ENCODE results near the gene OR51Q1. TPM values are rescaled to one million over a fixed set of nuclear protein-coding genes. Genes with fewer than 3 reads are reported as not detected.

Gene OR51Q1
- not detected in 2 replicates for total RNA-seq

GRCh38 chr11:5421811-5422210 is at the start of gene OR51Q1:
OR51Q1 (plus strand) TSS chr11:5422111; CDS start chr11:5422201, 90 bp downstream.

GRCh38 chr11:5383576-5383975 is 38.3 kb upstream of the OR51Q1 start, which contains the start of gene OR51M1:
OR51M1 (plus strand) TSS chr11:5383812; CDS start chr11:5389399, 5,587 bp downstream.

GRCh38 chr11:5441414-5441813 is 19.5 kb downstream of the OR51Q1 start, which contains the start of gene OR51I1:
OR51I1 (minus strand) TSS chr11:5441514; CDS start chr11:5441514, 0 bp downstream.

GRCh38 chr11:5449023-5449422 is 27.1 kb downstream of the OR51Q1 start, which contains the start of gene OR51I2:
OR51I2 (plus strand) TSS chr11:5449323; CDS start chr11:5453489, 4,166 bp downstream.

Other genes with a start within 250 kb of the OR51Q1 start
- gene OR51V1, start 221.4 kb upstream of the OR51Q1 start, total RNA-seq: not detected in 2 replicates
- gene HBB, start 195.0 kb upstream of the OR51Q1 start, total RNA-seq: not detected in 2 replicates
- not detected in 2 replicates for gene HBD, start 187.6 kb upstream of the OR51Q1 start, total RNA-seq
- not detected in 2 replicates for gene HBG1, start 172.3 kb upstream of the OR51Q1 start, total RNA-seq
- not detected in 2 replicates for gene HBG2, start 167.3 kb upstream of the OR51Q1 start, total RNA-seq
- gene HBE1, start 152.2 kb upstream of the OR51Q1 start, total RNA-seq: not detected in 2 replicates
- gene OR51B4, start 120.2 kb upstream of the OR51Q1 start, total RNA-seq: not detected in 2 replicates
- not detected in 2 replicates for gene OR51B2, start 97.8 kb upstream of the OR51Q1 start, total RNA-seq
- gene OR51B5, start 78.6 kb upstream of the OR51Q1 start, total RNA-seq: 0.57 TPM in 1 of 2 replicates, not detected in the other
- not detected in 2 replicates for gene OR51B6, start 70.6 kb upstream of the OR51Q1 start, total RNA-seq
- not detected in 2 replicates for gene OR51M1, start 38.3 kb upstream of the OR51Q1 start, total RNA-seq
- not detected in 2 replicates for gene OR51I1, start 19.4 kb downstream of the OR51Q1 start, total RNA-seq
- not detected in 2 replicates for gene OR51I2, start 27.2 kb downstream of the OR51Q1 start, total RNA-seq
- not detected in 2 replicates for gene OR52D1, start 66.6 kb downstream of the OR51Q1 start, total RNA-seq
- under 0.01 TPM in 1 of 2 replicates, not detected in the other for gene UBQLN3, start 87.8 kb downstream of the OR51Q1 start, total RNA-seq
- 0.14 and 0.44 TPM in 2 replicates for gene UBQLNL, start 94.6 kb downstream of the OR51Q1 start, total RNA-seq
- gene OR52H1, start 126.4 kb downstream of the OR51Q1 start, total RNA-seq: 0.22 and 1.0 TPM in 2 replicates
- gene OR52B6, start 158.8 kb downstream of the OR51Q1 start, total RNA-seq: not detected in 2 replicates
- gene TRIM6, start 174.5 kb downstream of the OR51Q1 start, total RNA-seq: 3.7 and 14.0 TPM in 2 replicates
- 4.4 and 9.6 TPM in 2 replicates for gene TRIM34, start 202.9 kb downstream of the OR51Q1 start, total RNA-seq

Measured in placental pericyte (primary cell).